ENCODE measurements around the gene PSME3IP1. TPM values are rescaled to one million over a fixed set of nuclear protein-coding genes. Genes with fewer than 3 reads are reported as not detected.

Gene PSME3IP1
- total and polyA plus RNA-seq, 5 experiments from 2014 or later, result 66.0 to 158 (median 81.4) TPM

Other genes with a start within 250 kb of the PSME3IP1 start
- under 1 TPM in 1 of 2 experiments, not detected in 1; 0.27 TPM for gene CETP, start 224.1 kb downstream of the PSME3IP1 start, total RNA-seq
- under 1 TPM in 2 of 3 donors, not detected in 1; 0.20 to 0.21 TPM for gene CETP, start 224.1 kb downstream of the PSME3IP1 start, polyA plus RNA-seq
- 100 to 1,000 TPM; 474 to 488 TPM for gene NLRC5, start 196.5 kb downstream of the PSME3IP1 start, total RNA-seq
- 100 to 1,000 TPM in 1 of 3 donors, 10 to 100 TPM in 2; 70.4 to 137 (median 80.0) TPM for gene NLRC5, start 196.5 kb downstream of the PSME3IP1 start, polyA plus RNA-seq
- 10 to 100 TPM in 1 of 2 experiments, 1 to 10 TPM in 1; 9.6 to 10.3 TPM for gene CPNE2, start 93.5 kb downstream of the PSME3IP1 start, total RNA-seq
- 10 to 100 TPM; 26.8 to 60.4 (median 30.4) TPM for gene CPNE2, start 93.5 kb downstream of the PSME3IP1 start, polyA plus RNA-seq
- 10 to 100 TPM; 25.9 to 32.6 TPM for gene RSPRY1, start 290 bp upstream of the PSME3IP1 start, total RNA-seq
- 10 to 100 TPM; 28.4 to 34.6 (median 29.3) TPM for gene RSPRY1, start 290 bp upstream of the PSME3IP1 start, polyA plus RNA-seq
- gene ARL2BP, start 59.2 kb upstream of the PSME3IP1 start, total RNA-seq, result 10 to 100 TPM; 58.0 to 61.3 TPM
- 100 to 1,000 TPM; 148 to 154 (median 153) TPM for gene ARL2BP, start 59.2 kb upstream of the PSME3IP1 start, polyA plus RNA-seq
- 1 to 10 TPM; 3.5 to 4.2 TPM for gene PLLP, start 98.6 kb upstream of the PSME3IP1 start, total RNA-seq
- 1 to 10 TPM; 4.9 to 8.8 (median 6.3) TPM for gene PLLP, start 98.6 kb upstream of the PSME3IP1 start, polyA plus RNA-seq
- gene CCL22, start 172.7 kb upstream of the PSME3IP1 start, total RNA-seq, result 1 to 10 TPM; 6.5 TPM
- not detected for gene CCL22, start 172.7 kb upstream of the PSME3IP1 start, polyA plus RNA-seq
- not detected for gene CX3CL1, start 186.5 kb upstream of the PSME3IP1 start, total RNA-seq
- not detected for gene CX3CL1, start 186.5 kb upstream of the PSME3IP1 start, polyA plus RNA-seq
- not detected for gene CCL17, start 218.7 kb upstream of the PSME3IP1 start, total RNA-seq
- not detected for gene CCL17, start 218.7 kb upstream of the PSME3IP1 start, polyA plus RNA-seq